OCI-LY3 (cell line): Measurements from ENCODE around the gene SPEN.

Source experiments
- H2AFZ ChIP-seq: fragments of 200-600, 300-600 bp; shearing (Covaris generic); 2 replicates; pipeline ENCODE4 v1.6.0; 2014; ENCODE audit warnings: antibody characterized with exemption, low read depth, low read length
- H3K27ac ChIP-seq: fragments of 200-600, 300-600 bp; sonication (generic); 2 replicates; pipeline ENCODE4 v1.5.1; 2014; ENCODE audit warnings: mild to moderate bottlenecking, low read length, moderate library complexity, mixed read lengths
- H3K27me3 ChIP-seq: fragments of 200-600, 300-600 bp; sonication (generic); 2 replicates; pipeline ENCODE4 v1.6.1; 2014; ENCODE audit warnings: low read depth, low read length, mixed read lengths
- H3K36me3 ChIP-seq: fragments of 200-600, 300-600 bp; sonication (generic); replicated peaks from 2 replicates; pipeline ENCODE3; 2014; ENCODE audit warnings: low read depth, low read length, mixed read lengths
- H3K4me1 ChIP-seq: fragments of 300-600, 200-600 bp; sonication (generic); 2 replicates; pipeline ENCODE4 v1.6.1; 2014; ENCODE audit warnings: low read length, mixed read lengths
- H3K4me2 ChIP-seq: fragments of 200-600, 300-600 bp; sonication (generic); 2 replicates; pipeline ENCODE4 v1.6.1; 2014; ENCODE audit warnings: low read length, mixed read lengths
- H3K4me3 ChIP-seq: fragments of 300-600, 200-600 bp; sonication (generic); 2 replicates; pipeline ENCODE4 v1.5.1; 2014; ENCODE audit warnings: antibody characterized with exemption, mild to moderate bottlenecking, low read length, moderate library complexity
- H3K79me2 ChIP-seq: fragments of 300-600, 200-600 bp; shearing (Covaris generic); 2 replicates; pipeline ENCODE4 v1.6.1; 2014; ENCODE audit warnings: mild to moderate bottlenecking, low read length, mixed read lengths
- H3K9ac ChIP-seq: fragments of 300-600, 200-600 bp; shearing (Covaris generic); 2 replicates; pipeline ENCODE4 v1.6.0; 2014; ENCODE audit warnings: mild to moderate bottlenecking, low read length, moderate library complexity
- H3K9me3 ChIP-seq: fragments of 200-600, 300-600 bp; shearing (Covaris generic); 2 replicates; pipeline ENCODE4 v1.6.1; 2014; ENCODE audit warnings: low read length, mixed read lengths; ENCODE audit not compliant: insufficient read depth
- H4K20me1 ChIP-seq: fragments of 200-600, 300-600 bp; sonication (generic); 2 replicates; pipeline ENCODE4 v1.6.1; 2016; ENCODE audit warnings: low read length, mixed read lengths; ENCODE audit not compliant: insufficient read depth
- CTCF ChIP-seq: fragments of 200-600, 300-600 bp; sonication (generic); IDR thresholded peaks from 2 replicates; pipeline ENCODE4 v1.5.1; 2014; ENCODE audit warnings: antibody characterized with exemption, low read length, low read depth
- EZH2phosphoT487 ChIP-seq: fragments of 200-600 bp; shearing (Covaris generic); IDR thresholded peaks from 2 replicates; pipeline ENCODE4 v1.6.1; 2018; ENCODE audit warnings: antibody characterized with exemption, mixed run types, low read depth

The SPEN gene

GRCh38 chr1:15848143-15848928 is 829 bp downstream of the SPEN start:
- TF ChIP-seq CTCF (no peak), EZH2phosphoT487 (no peak)
- Histone ChIP-seq H4K20me1 (peaks cover 5% of the 10 kb centered on the region), H3K9me3 (no peaks in the 10 kb centered on the region; the same call in 1 of the 2 replicates), H3K4me3 (peak overlapping the region; percentile 90), H3K27me3 (no peaks in the 10 kb centered on the region), H3K36me3 (no peaks in the 10 kb centered on the region), H3K4me2 (peak overlapping the region; percentile 99), H3K4me1 (peaks cover 46% of the 10 kb centered on the region), H2AFZ (no peak overlapping the region), H3K79me2 (peaks cover 56% of the 10 kb centered on the region), H3K27ac (peak overlapping the region; percentile 61), H3K9ac (peak overlapping the region; percentile 76)

GRCh38 chr1:15848929-15849774 is 1.6 kb downstream of the SPEN start:
- H3K9ac ChIP-seq = peak overlapping the region; percentile 76
- no peaks in the 10 kb centered on the region for H3K27me3 ChIP-seq
- no peak for TF ChIP-seq CTCF
- no peak for TF ChIP-seq EZH2phosphoT487
- no peak overlapping the region for H2AFZ ChIP-seq
- peaks cover 40% of the 10 kb centered on the region for H3K4me1 ChIP-seq
- H3K4me2 ChIP-seq = peak overlapping the region; percentile 99
- H3K79me2 ChIP-seq = peaks cover 64% of the 10 kb centered on the region
- H3K4me3 ChIP-seq = peak overlapping the region; percentile 90
- H3K9me3 ChIP-seq = no peaks in the 10 kb centered on the region; the same call in 1 of the 2 replicates
- H3K27ac ChIP-seq = peak overlapping the region; percentile 61
- no peaks in the 10 kb centered on the region for H3K36me3 ChIP-seq
- peaks cover 5% of the 10 kb centered on the region for H4K20me1 ChIP-seq

GRCh38 chr1:15849775-15850324 is 2.3 kb downstream of the SPEN start:
- no peak overlapping the region for H2AFZ ChIP-seq
- peaks cover 35% of the 10 kb centered on the region for H3K4me1 ChIP-seq
- no peak for TF ChIP-seq EZH2phosphoT487
- no peak for TF ChIP-seq CTCF

More at GRCh38 chr1:15849775-15850324, 2.3 kb downstream of the SPEN start:
- Histone ChIP-seq H3K9me3 (no peaks in the 10 kb centered on the region), H3K4me2 (peak overlapping the region; percentile 99), H3K9ac (peak overlapping the region; percentile 76), H3K27ac (peak overlapping the region; percentile 61), H3K79me2 (peaks cover 71% of the 10 kb centered on the region), H3K36me3 (no peaks in the 10 kb centered on the region), H3K4me3 (peak overlapping the region; percentile 90), H4K20me1 (peaks cover 5% of the 10 kb centered on the region), H3K27me3 (no peaks in the 10 kb centered on the region)
